ENCODE results near the gene MRPL24. TPM values are rescaled to one million over a fixed set of nuclear protein-coding genes. Genes with fewer than 3 reads are reported as not detected.

MRPL24 gene
- total RNA-seq, 1 experiment from 2014 or later: 27.3 TPM

GRCh38 chr1:156717351-156717750 lies 23.5 kb downstream of the MRPL24 start:
- H2AFZ ChIP-seq (ENCODE audit: low read length): no peak overlapping the region
- no peak for DNase-seq
- Mint-ChIP-seq H3K4me3 (no peak overlapping the region), H3K4me1 (peaks cover 13 to 21% of the 10 kb centered on the region in 2 experiments), H3K27ac (peak overlapping the region in 1 of 3 experiments; percentile 1; a peak in 1 of 7 replicates), H3K27me3 (ENCODE audit: low read depth) (peaks cover 3% of the 10 kb centered on the region), H3K9me3 (no peaks in the 10 kb centered on the region), H3K36me3 (ENCODE audit: insufficient read depth in 1 of 3, low read depth in 3 of 3) (peaks cover 5 to 33% (median 12%) of the 10 kb centered on the region in 3 experiments; a peak in 5 of 7 replicates)
- no peaks in the 10 kb centered on the region for H3K4me1 ChIP-seq (ENCODE audit: insufficient read depth, low read length)
- no peak overlapping the region for H2BK12ac ChIP-seq (ENCODE audit: insufficient read length, low read depth, low read length)
- no peaks in the 10 kb centered on the region for H3K27me3 ChIP-seq (ENCODE audit: insufficient read depth, low read length)
- H4K8ac ChIP-seq (replicated peaks; ENCODE audit: insufficient read length, low read depth, low read length): no peak overlapping the region
- no peak overlapping the region for H3K4ac ChIP-seq (ENCODE audit: low read depth, low read length)
- H3K4me2 ChIP-seq (ENCODE audit: insufficient read depth, insufficient read length, low read length): no peak overlapping the region
- no peaks in the 10 kb centered on the region for H3K23me2 ChIP-seq (ENCODE audit: insufficient read length, low read depth, low read length, poor library complexity, severe bottlenecking)
- no peak overlapping the region for H3K18ac ChIP-seq (ENCODE audit: insufficient read length, low read depth, low read length)
- no peak overlapping the region for H3K9ac ChIP-seq (ENCODE audit: extremely low read depth, insufficient read length, low read length)
- no peak overlapping the region for H3K27ac ChIP-seq (ENCODE audit: insufficient read length, low read depth, low read length)
- H3T11ph ChIP-seq (ENCODE audit: low read length): no peak overlapping the region
- no peak overlapping the region for H3K14ac ChIP-seq (ENCODE audit: insufficient read depth, low read length)
- H2BK120ac ChIP-seq (ENCODE audit: low read depth, low read length, poor library complexity, severe bottlenecking): no peak overlapping the region
- H4K5ac ChIP-seq (ENCODE audit: insufficient read length, low read depth, low read length): no peak overlapping the region
- H2BK5ac ChIP-seq (ENCODE audit: insufficient read length, low read length): no peak overlapping the region
- H3K79me1 ChIP-seq (ENCODE audit: insufficient read depth, low read depth, low read length, poor library complexity, severe bottlenecking): no peaks in the 10 kb centered on the region
- no peak overlapping the region for H2AK5ac ChIP-seq (ENCODE audit: insufficient read length, low read length)
- H2BK15ac ChIP-seq (ENCODE audit: low read depth, low read length): no peak overlapping the region
- H2BK20ac ChIP-seq (ENCODE audit: low read depth, low read length, poor library complexity, severe bottlenecking): no peak overlapping the region
- H3K9me3 ChIP-seq (ENCODE audit: control insufficient read depth, low read depth, low read length): no peaks in the 10 kb centered on the region
- H4K20me1 ChIP-seq (ENCODE audit: control insufficient read depth, insufficient read depth, insufficient read length): no peaks in the 10 kb centered on the region
- no CpG with 5 or more reads among the region's 4 CpGs for WGBS (ENCODE audit: extremely low coverage, insufficient read length, low lambda C conversion rate)
- TF ChIP-seq, protein P1, sequence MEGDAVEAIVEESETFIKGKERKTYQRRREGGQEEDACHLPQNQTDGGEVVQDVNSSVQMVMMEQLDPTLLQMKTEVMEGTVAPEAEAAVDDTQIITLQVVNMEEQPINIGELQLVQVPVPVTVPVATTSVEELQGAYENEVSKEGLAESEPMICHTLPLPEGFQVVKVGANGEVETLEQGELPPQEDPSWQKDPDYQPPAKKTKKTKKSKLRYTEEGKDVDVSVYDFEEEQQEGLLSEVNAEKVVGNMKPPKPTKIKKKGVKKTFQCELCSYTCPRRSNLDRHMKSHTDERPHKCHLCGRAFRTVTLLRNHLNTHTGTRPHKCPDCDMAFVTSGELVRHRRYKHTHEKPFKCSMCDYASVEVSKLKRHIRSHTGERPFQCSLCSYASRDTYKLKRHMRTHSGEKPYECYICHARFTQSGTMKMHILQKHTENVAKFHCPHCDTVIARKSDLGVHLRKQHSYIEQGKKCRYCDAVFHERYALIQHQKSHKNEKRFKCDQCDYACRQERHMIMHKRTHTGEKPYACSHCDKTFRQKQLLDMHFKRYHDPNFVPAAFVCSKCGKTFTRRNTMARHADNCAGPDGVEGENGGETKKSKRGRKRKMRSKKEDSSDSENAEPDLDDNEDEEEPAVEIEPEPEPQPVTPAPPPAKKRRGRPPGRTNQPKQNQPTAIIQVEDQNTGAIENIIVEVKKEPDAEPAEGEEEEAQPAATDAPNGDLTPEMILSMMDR (conservative IDR thresholded peaks at IDR 0.05): no peak
- no peak overlapping the region for H3K23ac ChIP-seq (ENCODE audit: insufficient read length, low read depth, low read length)
- H3K79me2 ChIP-seq (ENCODE audit: insufficient read depth, low read length): no peaks in the 10 kb centered on the region
- no peak overlapping the region for H4K91ac ChIP-seq (ENCODE audit: insufficient read length, low read depth, low read length)
- no peak overlapping the region for H3K56ac ChIP-seq (ENCODE audit: insufficient read length, low read depth, low read length)
